ENCODE results near the gene PPT2. TPM values are rescaled to one million over a fixed set of nuclear protein-coding genes. Genes with fewer than 3 reads are reported as not detected.

Gene PPT2
- polyA plus RNA-seq, 1 donor from 2014 or later = 330 TPM

DNA sequence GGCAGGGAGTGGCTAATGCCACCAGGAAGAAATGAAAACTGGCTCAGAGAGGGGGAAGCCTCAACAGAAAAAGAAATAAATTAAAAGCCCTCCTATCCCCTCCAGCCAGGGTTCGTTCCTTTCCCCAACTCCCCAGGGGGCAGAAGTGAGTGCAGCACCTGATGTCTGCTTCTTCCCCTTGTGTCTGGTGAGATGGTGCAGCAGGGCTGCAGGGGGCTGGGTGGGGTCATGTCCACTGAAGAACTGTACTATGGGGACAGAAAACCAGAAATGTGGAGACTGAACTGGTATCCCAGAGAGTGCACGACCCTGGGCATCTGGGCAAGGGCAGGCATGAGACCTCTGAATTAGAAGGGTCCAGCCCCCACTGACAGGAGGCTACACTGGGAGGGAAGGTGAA lies 14.4 kb downstream of the PPT2 start:
- Histone ChIP-seq H3K4me2 (ENCODE audit: low read length) (no peak overlapping the region), H3K9me3 (ENCODE audit: low read length) (no peaks in the 10 kb centered on the region), H2AFZ (ENCODE audit: low read depth, low read length) (no peak overlapping the region), H3K4me3 (ENCODE audit: low read length) (no peak overlapping the region), H3K9me2 (ENCODE audit: insufficient read depth, low read length) (no peaks in the 10 kb centered on the region), H3K9ac (ENCODE audit: low read length) (no peak overlapping the region), H3K79me2 (replicated peaks; ENCODE audit: insufficient read depth, low read length) (peaks cover 7% of the 10 kb centered on the region), H3F3A (ENCODE audit: insufficient read depth, low read length, poor library complexity, severe bottlenecking) (no peaks in the 10 kb centered on the region), H3K27me3 (ENCODE audit: insufficient read depth, low read depth, low read length) (no peaks in the 10 kb centered on the region), H4K20me1 (ENCODE audit: insufficient read depth) (no peaks in the 10 kb centered on the region), H3K27ac (ENCODE audit: low read length) (no peak overlapping the region), H3K36me3 (ENCODE audit: insufficient read depth, low read length) (no peaks in the 10 kb centered on the region)
- no peak for TF ChIP-seq EP300 (conservative IDR thresholded peaks at IDR 0.05; ENCODE audit: poor library complexity, severe bottlenecking)
- TF ChIP-seq SMC3 (conservative IDR thresholded peaks at IDR 0.05; ENCODE audit: poor library complexity) = no peak
- TF ChIP-seq, protein P1, sequence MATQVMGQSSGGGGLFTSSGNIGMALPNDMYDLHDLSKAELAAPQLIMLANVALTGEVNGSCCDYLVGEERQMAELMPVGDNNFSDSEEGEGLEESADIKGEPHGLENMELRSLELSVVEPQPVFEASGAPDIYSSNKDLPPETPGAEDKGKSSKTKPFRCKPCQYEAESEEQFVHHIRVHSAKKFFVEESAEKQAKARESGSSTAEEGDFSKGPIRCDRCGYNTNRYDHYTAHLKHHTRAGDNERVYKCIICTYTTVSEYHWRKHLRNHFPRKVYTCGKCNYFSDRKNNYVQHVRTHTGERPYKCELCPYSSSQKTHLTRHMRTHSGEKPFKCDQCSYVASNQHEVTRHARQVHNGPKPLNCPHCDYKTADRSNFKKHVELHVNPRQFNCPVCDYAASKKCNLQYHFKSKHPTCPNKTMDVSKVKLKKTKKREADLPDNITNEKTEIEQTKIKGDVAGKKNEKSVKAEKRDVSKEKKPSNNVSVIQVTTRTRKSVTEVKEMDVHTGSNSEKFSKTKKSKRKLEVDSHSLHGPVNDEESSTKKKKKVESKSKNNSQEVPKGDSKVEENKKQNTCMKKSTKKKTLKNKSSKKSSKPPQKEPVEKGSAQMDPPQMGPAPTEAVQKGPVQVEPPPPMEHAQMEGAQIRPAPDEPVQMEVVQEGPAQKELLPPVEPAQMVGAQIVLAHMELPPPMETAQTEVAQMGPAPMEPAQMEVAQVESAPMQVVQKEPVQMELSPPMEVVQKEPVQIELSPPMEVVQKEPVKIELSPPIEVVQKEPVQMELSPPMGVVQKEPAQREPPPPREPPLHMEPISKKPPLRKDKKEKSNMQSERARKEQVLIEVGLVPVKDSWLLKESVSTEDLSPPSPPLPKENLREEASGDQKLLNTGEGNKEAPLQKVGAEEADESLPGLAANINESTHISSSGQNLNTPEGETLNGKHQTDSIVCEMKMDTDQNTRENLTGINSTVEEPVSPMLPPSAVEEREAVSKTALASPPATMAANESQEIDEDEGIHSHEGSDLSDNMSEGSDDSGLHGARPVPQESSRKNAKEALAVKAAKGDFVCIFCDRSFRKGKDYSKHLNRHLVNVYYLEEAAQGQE (IDR thresholded peaks at IDR 0.05; ENCODE audit: borderline replicate concordance) = no peak

DNA sequence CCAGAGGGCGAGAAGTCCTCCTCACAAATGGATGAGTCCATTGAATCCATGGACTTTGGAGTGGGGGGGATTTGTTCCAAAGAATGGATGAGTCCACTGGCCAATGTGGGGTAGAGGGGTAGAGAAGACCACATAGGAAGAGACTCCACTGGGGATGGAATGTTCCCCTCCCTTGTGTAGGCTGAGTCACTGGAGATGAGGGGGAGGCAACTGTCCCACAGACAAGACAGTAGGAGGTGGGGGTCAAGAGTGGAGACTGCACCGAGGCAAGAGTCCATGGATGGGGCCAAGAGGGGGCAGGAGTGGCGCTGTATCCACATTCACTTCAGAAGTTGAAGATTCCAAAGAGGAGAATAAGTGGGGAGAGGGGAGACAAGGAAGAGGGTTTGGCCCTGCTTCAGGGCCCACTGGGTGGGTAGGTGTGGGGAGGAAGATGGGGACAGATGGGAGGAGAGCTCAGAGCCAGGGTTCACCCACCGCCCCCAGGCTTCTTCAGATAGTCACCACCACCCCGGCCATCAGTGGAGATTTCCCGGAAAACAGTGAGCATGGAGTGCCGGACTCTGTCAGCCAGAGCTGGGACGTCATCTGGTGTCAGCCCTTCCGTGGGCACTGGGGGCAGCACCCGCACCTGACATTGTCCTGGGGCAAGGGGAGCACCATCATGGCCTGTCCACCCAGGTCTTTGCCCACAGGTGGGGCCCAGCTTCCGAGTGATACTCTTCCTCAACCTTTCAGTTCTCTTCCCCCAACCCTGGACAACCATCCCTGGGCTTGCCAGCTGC lies 15.1 kb downstream of the PPT2 start:
- Histone ChIP-seq H3K9me2 (ENCODE audit: insufficient read depth, low read length) (no peaks in the 10 kb centered on the region), H3K4me3 (ENCODE audit: low read length) (no peak overlapping the region), H3K79me2 (replicated peaks; ENCODE audit: insufficient read depth, low read length) (peaks cover 13% of the 10 kb centered on the region), H3K36me3 (ENCODE audit: insufficient read depth, low read length) (no peaks in the 10 kb centered on the region), H2AFZ (ENCODE audit: low read depth, low read length) (no peak overlapping the region), H4K20me1 (ENCODE audit: insufficient read depth) (no peaks in the 10 kb centered on the region), H3K4me2 (ENCODE audit: low read length) (no peak overlapping the region), H3K27me3 (ENCODE audit: insufficient read depth, low read depth, low read length) (no peaks in the 10 kb centered on the region), H3F3A (ENCODE audit: insufficient read depth, low read length, poor library complexity, severe bottlenecking) (no peaks in the 10 kb centered on the region), H3K9me3 (ENCODE audit: low read length) (no peaks in the 10 kb centered on the region), H3K27ac (ENCODE audit: low read length) (no peak overlapping the region), H3K9ac (ENCODE audit: low read length) (no peak overlapping the region)
- no peak for TF ChIP-seq TAF1 (IDR thresholded peaks at IDR 0.05; ENCODE audit: low read depth)
- TF ChIP-seq EP300 (conservative IDR thresholded peaks at IDR 0.05; ENCODE audit: poor library complexity, severe bottlenecking) = no peak
- no peak for TF ChIP-seq MXI1 (conservative IDR thresholded peaks at IDR 0.05; ENCODE audit: poor library complexity, severe bottlenecking)
- TF ChIP-seq, protein P2, sequence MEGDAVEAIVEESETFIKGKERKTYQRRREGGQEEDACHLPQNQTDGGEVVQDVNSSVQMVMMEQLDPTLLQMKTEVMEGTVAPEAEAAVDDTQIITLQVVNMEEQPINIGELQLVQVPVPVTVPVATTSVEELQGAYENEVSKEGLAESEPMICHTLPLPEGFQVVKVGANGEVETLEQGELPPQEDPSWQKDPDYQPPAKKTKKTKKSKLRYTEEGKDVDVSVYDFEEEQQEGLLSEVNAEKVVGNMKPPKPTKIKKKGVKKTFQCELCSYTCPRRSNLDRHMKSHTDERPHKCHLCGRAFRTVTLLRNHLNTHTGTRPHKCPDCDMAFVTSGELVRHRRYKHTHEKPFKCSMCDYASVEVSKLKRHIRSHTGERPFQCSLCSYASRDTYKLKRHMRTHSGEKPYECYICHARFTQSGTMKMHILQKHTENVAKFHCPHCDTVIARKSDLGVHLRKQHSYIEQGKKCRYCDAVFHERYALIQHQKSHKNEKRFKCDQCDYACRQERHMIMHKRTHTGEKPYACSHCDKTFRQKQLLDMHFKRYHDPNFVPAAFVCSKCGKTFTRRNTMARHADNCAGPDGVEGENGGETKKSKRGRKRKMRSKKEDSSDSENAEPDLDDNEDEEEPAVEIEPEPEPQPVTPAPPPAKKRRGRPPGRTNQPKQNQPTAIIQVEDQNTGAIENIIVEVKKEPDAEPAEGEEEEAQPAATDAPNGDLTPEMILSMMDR (IDR thresholded peaks at IDR 0.05; ENCODE audit: poor library complexity, severe bottlenecking) = no peak
- TF ChIP-seq POLR2AphosphoS5 (IDR thresholded peaks at IDR 0.05) = no peak
- no peak for TF ChIP-seq EZH2 (IDR thresholded peaks at IDR 0.05; ENCODE audit: borderline replicate concordance, insufficient read depth, low read length, poor library complexity, severe bottlenecking)
- no peak for TF ChIP-seq RAD21 (conservative IDR thresholded peaks at IDR 0.05)
- TF ChIP-seq, protein P1 (IDR thresholded peaks at IDR 0.05; ENCODE audit: borderline replicate concordance) = no peak
- no peak for TF ChIP-seq SMC3 (conservative IDR thresholded peaks at IDR 0.05; ENCODE audit: poor library complexity)

Data from neural cell (in vitro differentiated cells).